Coronary artery (tissue), 2 donors: ENCODE measurements around the gene IQGAP2.

Experiments used
- DNase-seq: peaks from one replicate; pipeline ENCODE4 v3.0.0-alpha.2; 2017; ENCODE audit warnings: low spot score
- H3K27ac ChIP-seq, 2 donors: fragments of 200-600 bp; sonication (generic); one replicate each; pipeline ENCODE4 v1.5.1; 2016 to 2019
- H3K4me3 ChIP-seq: fragments of 200-600 bp; sonication (generic); 2 replicates; pipeline ENCODE4 v1.5.1; 2016; ENCODE audit warnings: mild to moderate bottlenecking, moderate library complexity
- CTCF ChIP-seq: fragments of 200-600 bp; sonication (generic); IDR thresholded peaks from one replicate; pipeline ENCODE4 v1.5.1; 2019; ENCODE audit warnings: antibody characterized with exemption

Gene IQGAP2

GRCh38 chr5:76532052-76532451 is 129.0 kb downstream of the IQGAP2 start:
- H3K4me3 ChIP-seq, result no peak overlapping the region
- no peak overlapping the region for H3K27ac ChIP-seq
- DNase-seq, result no peak
- no peak for TF ChIP-seq CTCF

DNA sequence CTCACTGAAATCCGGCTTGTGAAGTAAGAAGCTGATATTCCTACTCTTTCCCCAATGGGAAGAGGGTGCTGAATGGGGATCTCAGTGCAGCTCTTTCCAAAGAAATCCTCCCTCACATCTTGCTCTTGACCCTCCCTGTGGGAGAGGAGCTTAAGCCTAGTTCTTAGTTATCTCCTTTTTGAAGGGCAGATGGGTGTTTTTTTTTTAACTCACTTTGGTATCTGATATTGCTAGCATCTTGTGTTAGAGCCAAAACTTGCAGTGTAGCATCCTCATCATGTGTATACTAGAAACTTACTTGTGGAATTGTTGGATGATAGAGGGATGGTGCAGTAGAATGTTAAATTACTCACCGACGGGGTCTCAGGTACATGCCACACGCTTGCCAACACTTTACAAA is 129.9 kb downstream of the IQGAP2 start:
- no peak overlapping the region for H3K4me3 ChIP-seq
- no peak overlapping the region for H3K27ac ChIP-seq
- no peak for TF ChIP-seq CTCF
- DNase-seq, result no peak

- DNase-seq, result no peak
- TF ChIP-seq CTCF, result no peak
- no peak overlapping the region for H3K4me3 ChIP-seq
- H3K27ac ChIP-seq, result no peak overlapping the region
Observed at GRCh38 chr5:76535577-76535976, 132.5 kb downstream of the IQGAP2 start.

- no peak for TF ChIP-seq CTCF
- H3K27ac ChIP-seq, result no peak overlapping the region
- DNase-seq, result no peak
- H3K4me3 ChIP-seq, result no peak overlapping the region
Observed at GRCh38 chr5:76537073-76537543, 134.0 kb downstream of the IQGAP2 start.

GRCh38 chr5:76542241-76542640 is 139.2 kb downstream of the IQGAP2 start:
- DNase-seq, result no peak
- no peak for TF ChIP-seq CTCF
- H3K4me3 ChIP-seq, result no peak overlapping the region
- no peak overlapping the region for H3K27ac ChIP-seq

GRCh38 chr5:76542887-76543690 is 140.0 kb downstream of the IQGAP2 start:
- TF ChIP-seq CTCF, result no peak
- DNase-seq, result no peak
- Histone ChIP-seq H3K27ac (peak overlapping the region in 1 of 2 donors; percentile 53), H3K4me3 (no peak overlapping the region)

DNA sequence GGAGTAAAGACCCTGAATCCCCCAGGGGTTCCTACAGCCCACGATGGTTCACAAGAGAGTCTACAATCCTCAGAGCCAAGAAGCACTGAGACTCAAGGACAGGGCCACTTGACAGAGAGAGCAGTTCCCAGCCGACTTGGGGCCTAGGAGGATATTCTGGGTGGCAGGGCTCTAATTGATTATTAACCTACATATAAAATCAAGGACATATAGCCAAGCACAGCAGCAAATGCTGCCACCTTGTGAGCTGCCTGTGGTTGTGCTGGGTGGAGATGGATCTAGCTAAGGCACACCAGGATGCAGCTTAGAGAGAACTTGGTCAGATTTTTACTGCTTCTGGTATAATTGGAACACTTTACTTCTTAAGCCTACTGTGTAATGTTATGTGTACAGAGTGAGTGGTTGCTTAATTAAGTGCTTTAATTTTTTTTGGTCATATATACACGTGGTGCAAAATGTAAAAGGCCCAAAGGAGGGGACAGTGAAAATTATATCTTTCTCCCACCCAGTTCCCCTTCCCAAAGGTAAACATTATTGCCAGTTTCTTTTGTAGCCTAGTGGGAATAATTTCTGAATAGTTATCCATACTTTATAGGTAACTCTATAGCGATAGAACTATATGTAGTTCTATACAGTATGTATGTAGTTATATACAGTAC is 141.3 kb downstream of the IQGAP2 start:
- Histone ChIP-seq H3K27ac (no peak overlapping the region), H3K4me3 (no peak overlapping the region)
- no peak for TF ChIP-seq CTCF
- no peak for DNase-seq
